HCT116 (cell line): ENCODE measurements around the gene CDK11A. TPM values are rescaled to one million over a fixed set of nuclear protein-coding genes. Genes with fewer than 3 reads are reported as not detected.
"Not testable (repeated sequence)": the region's sequence is repeated elsewhere in the genome, so short reads cannot be mapped to it uniquely, and the experiment has no call there.

ENCODE experiments used
- ATAC-seq: fragments of 200-7000 bp; cut with Tn5 transposase; 2 replicates; pipeline ENCODE4 v1.9.1; 2020; ENCODE audit warnings: mild to moderate bottlenecking, moderate library complexity
- BruUV-seq: library from RNA; stranded (reverse); fragments of 400-500 nt; replicated peaks from 2 replicates; lab custom pipeline; 2021; lab: Mats Ljungman, UMichigan
- CTCF ChIA-PET: fragments of 300-600 bp; sonication (Branson Sonifier 250); formaldehyde crosslinking; loops from one replicate; lab custom pipeline; 2021; ENCODE audit warnings: antibody characterized with exemption; lab: Charles Lee
- POLR2A ChIA-PET: fragments of 300-600, 350-600 bp; sonication (Branson Sonifier 250); formaldehyde crosslinking; loops from one replicate; lab custom pipeline; 2021; ENCODE audit warnings: antibody characterized with exemption; lab: Charles Lee
- RAD21 ChIA-PET, 2 experiments: fragments of 300-600 bp; sonication (Branson Sonifier 250); formaldehyde crosslinking; loops; one replicate each; lab custom pipeline; 2023; ENCODE audit warnings: low total read pairs in 2 of 2; ENCODE audit not compliant: uncharacterized antibody in 2 of 2, unreplicated experiment in 2 of 2, low non-redundant PET in 1 of 2; lab: Charles Lee
- DNase-seq: peaks from one replicate; pipeline ENCODE4 v3.0.0-alpha.2; 2010; ENCODE audit warnings: low read depth, low spot score
- H2AFZ ChIP-seq: fragments of 200-600 bp; shearing (Covaris generic), sonication (generic); 2 replicates; pipeline ENCODE4 v1.6.1; 2017; ENCODE audit warnings: low read depth, mixed run types, mixed read lengths, antibody characterized with exemption, low read length; ENCODE audit not compliant: poor library complexity, severe bottlenecking
- H3K27ac ChIP-seq: 2 replicates; pipeline ENCODE4 v1.5.1; 2012; ENCODE audit warnings: low read depth, low read length
- H3K27me3 ChIP-seq: fragments of 200-600 bp; sonication (generic); 2 replicates; pipeline ENCODE4 v1.6.1; 2016; ENCODE audit warnings: mixed run types, low read length, mixed read lengths; ENCODE audit not compliant: insufficient read depth
- H3K36me3 ChIP-seq, 2 experiments: fragments of 200-500 bp in 1 of 2; fragments of 200-600 bp in 1 of 2; sonication (Bioruptor generic) in 1 of 2; sonication (generic) in 1 of 2; 2 replicates each; pipeline versions ENCODE4 v1.5.1 to v1.6.1; 2014 to 2016; ENCODE audit warnings: low read length in 2 of 2, inconsistent platforms in 1 of 2, mixed read lengths in 1 of 2, mixed run types in 1 of 2; ENCODE audit not compliant: insufficient read depth in 2 of 2, control insufficient read depth in 1 of 2
- H3K4me1 ChIP-seq, 2 experiments: fragments of 200-600 bp in 1 of 2; sonication (generic) in 1 of 2; 2 replicates each; pipeline versions ENCODE4 v1.5.1 to v1.6.1; 2012 to 2017; ENCODE audit warnings: low read length in 2 of 2, inconsistent platforms in 1 of 2, mild to moderate bottlenecking in 1 of 2, mixed read lengths in 1 of 2, mixed run types in 1 of 2, moderate library complexity in 1 of 2; ENCODE audit not compliant: insufficient read depth in 2 of 2, control insufficient read depth in 1 of 2
- H3K4me2 ChIP-seq: fragments of 200-600 bp; sonication (generic); 2 replicates; pipeline ENCODE4 v1.6.1; 2017; ENCODE audit warnings: mixed run types, low read length, mixed read lengths
- H3K4me3 ChIP-seq, 2 experiments: fragments of 200-600 bp in 1 of 2; sonication (generic) in 1 of 2; replicated peaks in 1 of 2; 2 replicates each; pipeline ENCODE4 v1.5.1; 2011 to 2016; ENCODE audit warnings: low read length in 2 of 2, control low read depth in 1 of 2, low read depth in 1 of 2, mild to moderate bottlenecking in 1 of 2, mixed read lengths in 1 of 2, mixed run types in 1 of 2
- H3K79me2 ChIP-seq: fragments of 200-600 bp; sonication (generic); 2 replicates; pipeline ENCODE4 v1.6.1; 2017; ENCODE audit warnings: mild to moderate bottlenecking, mixed run types, low read length, moderate library complexity, mixed read lengths; ENCODE audit not compliant: insufficient read depth
- H3K9ac ChIP-seq: fragments of 200-600 bp; sonication (generic); 2 replicates; pipeline ENCODE4 v1.6.1; 2016; ENCODE audit warnings: low read length, mixed read lengths
- H3K9me2 ChIP-seq: fragments of 200-600 bp; sonication (generic), shearing (Covaris generic); 2 replicates; pipeline ENCODE4 v1.6.1; 2017; ENCODE audit warnings: mixed run types, mild to moderate bottlenecking, moderate library complexity; ENCODE audit not compliant: insufficient read depth
- H3K9me3 ChIP-seq, 2 experiments: fragments of 200-500 bp in 1 of 2; fragments of 200-600 bp in 1 of 2; sonication (Bioruptor generic) in 1 of 2; sonication (generic) in 1 of 2; 2 replicates each; pipeline ENCODE4 v1.6.1; 2014 to 2017; ENCODE audit warnings: low read length in 2 of 2, mixed read lengths in 2 of 2, inconsistent platforms in 1 of 2, low read depth in 1 of 2, mild to moderate bottlenecking in 1 of 2, mixed run types in 1 of 2, moderate library complexity in 1 of 2; ENCODE audit not compliant: control insufficient read depth in 1 of 2, insufficient read depth in 1 of 2
- H4K20me1 ChIP-seq: fragments of 200-600 bp; sonication (generic), shearing (Covaris generic); 2 replicates; pipeline ENCODE4 v1.6.1; 2017; ENCODE audit warnings: mixed run types, mild to moderate bottlenecking, moderate library complexity; ENCODE audit not compliant: insufficient read depth
- JUND ChIP-seq: IDR thresholded peaks from 2 replicates; pipeline ENCODE4 v1.6.1; 2012
- POLR2AphosphoS5 ChIP-seq: IDR thresholded peaks from 2 replicates; pipeline ENCODE4 v1.6.1; 2011; ENCODE audit warnings: mild to moderate bottlenecking, low read depth, low read length, moderate library complexity
- SP1 ChIP-seq: IDR thresholded peaks from 2 replicates; pipeline ENCODE4 v1.6.1; 2012; ENCODE audit warnings: low read depth
- TCF7L2 ChIP-seq: IDR thresholded peaks from 2 replicates; pipeline ENCODE4 v1.7.0; 2011; ENCODE audit warnings: borderline replicate concordance, inconsistent platforms; ENCODE audit not compliant: insufficient read depth, insufficient read length; ENCODE audit errors: extremely low read depth
- intact Hi-C: fragments of 100-400 bp; cut with micrococcal nuclease; formaldehyde crosslinking; loops from 2 replicates; pipeline ENCODE4 v1.10.0; 2022
- total RNA-seq: library from RNA; stranded (reverse); gene quantifications from one replicate; pipeline ENCODE4 v1.2.1, GENCODE V29; 2021; ENCODE audit not compliant: unreplicated experiment
- TF ChIP-seq, protein P1 (sequence below): IDR thresholded peaks from 2 replicates; pipeline ENCODE4 v1.6.1; 2012

Gene CDK11A
- total RNA-seq, 1 experiment from 2014 or later: 61.0 TPM

DNA sequence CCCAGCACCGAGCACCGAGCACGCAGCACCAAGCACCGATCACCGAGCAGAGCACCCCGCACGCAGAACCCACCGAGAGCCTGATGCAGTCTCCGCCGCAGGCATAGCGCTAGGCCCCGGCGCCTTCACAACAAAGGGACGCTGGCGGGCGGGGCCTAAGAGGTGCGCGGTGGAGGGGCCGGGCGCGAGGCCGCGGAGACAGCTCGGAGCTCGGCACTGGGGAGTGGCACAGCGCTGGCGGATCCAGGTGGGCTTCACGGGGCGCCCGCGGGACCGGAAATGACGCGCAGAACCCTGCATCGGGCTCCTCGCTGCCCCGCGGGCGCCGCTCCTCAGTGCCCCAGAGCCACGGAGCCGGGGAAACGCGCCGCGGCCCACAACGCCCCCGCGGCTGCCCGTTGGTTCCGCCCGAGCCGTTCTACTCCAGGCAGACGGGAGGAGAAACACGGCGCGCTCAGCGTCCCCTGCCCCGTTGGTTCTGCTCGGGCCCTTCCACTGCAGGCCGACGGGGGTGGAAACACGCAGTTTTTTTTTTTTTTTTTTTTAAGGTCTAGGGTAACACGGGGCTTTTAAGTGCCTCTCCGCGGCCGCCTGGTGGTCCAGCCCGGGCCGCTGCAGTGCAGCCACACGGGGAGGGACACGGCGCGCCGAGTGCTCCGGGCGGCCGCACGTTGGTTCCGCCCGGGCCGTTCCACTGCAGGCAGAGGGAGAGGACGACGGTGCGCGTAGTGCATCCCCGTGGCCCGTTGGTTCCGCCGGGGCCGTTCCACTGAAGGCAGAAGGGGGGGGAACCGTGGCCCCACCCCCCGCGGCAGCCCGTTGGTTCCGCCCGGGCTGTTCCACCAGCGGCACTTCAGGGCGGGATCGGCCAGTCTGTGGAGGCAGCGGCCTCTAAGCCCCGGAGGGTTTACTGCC lies 21.8 kb upstream of the CDK11A start:
- H3K9ac ChIP-seq: peak overlapping the region; percentile 54
- POLR2A ChIA-PET: interaction anchor here (0.7 kb wide), 1 partner anchor 117 kb away, joined by 3 read pairs; no protein-coding TSS in a partner anchor
- peak overlapping the region; percentile 40 to 42 for H3K4me3 ChIP-seq
- ATAC-seq (peak; percentile 71), DNase-seq (peak; percentile 56)
- peak overlapping the region; percentile 84 for H3K27ac ChIP-seq
- BruUV-seq, H3K36me3 ChIP-seq, H3K27me3 ChIP-seq, RAD21 ChIA-PET, H3K9me3 ChIP-seq, intact Hi-C loops, H4K20me1 ChIP-seq, H2AFZ ChIP-seq, H3K4me1 ChIP-seq, H3K9me2 ChIP-seq, H3K79me2 ChIP-seq, CTCF ChIA-PET: not testable (repeated sequence)
- peak overlapping the region; percentile 35; the same call in 1 of the 2 replicates for H3K4me2 ChIP-seq
- TF ChIP-seq POLR2AphosphoS5: peak; percentile 32; the same call in 1 of the 2 replicates
- peak; percentile 86; the same call in 1 of the 2 replicates for TF ChIP-seq JUND
- peak; percentile 71 for TF ChIP-seq TCF7L2
- peak; percentile 52 for TF ChIP-seq SP1
- TF ChIP-seq, protein P1, sequence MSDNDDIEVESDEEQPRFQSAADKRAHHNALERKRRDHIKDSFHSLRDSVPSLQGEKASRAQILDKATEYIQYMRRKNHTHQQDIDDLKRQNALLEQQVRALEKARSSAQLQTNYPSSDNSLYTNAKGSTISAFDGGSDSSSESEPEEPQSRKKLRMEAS: peak; percentile 74; the same call in 1 of the 2 replicates

DNA sequence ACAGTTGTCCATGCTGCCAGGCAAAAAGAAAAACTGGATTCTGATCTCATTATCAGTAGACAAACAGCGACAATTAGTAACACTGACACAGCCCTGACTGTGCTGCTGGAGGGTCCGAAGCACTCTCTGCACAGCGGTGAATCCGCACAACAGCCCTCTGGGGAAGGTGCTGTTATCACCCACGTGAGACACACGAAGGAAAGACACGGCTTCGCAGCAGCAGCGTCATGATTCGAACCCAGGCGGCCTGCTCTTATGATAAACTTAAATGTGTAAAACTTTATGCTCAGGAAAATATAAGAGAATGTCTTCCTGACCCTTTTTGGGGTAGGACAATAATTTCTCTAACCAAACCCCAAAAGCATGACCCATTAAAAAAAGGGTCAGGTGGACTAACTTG lies 18.4 kb upstream of the CDK11A start:
- H3K79me2 ChIP-seq, H3K9me3 ChIP-seq, CTCF ChIA-PET, H3K4me1 ChIP-seq, RAD21 ChIA-PET, H3K36me3 ChIP-seq, H4K20me1 ChIP-seq, POLR2A ChIA-PET, DNase-seq, H2AFZ ChIP-seq, ATAC-seq, H3K27me3 ChIP-seq, H3K9me2 ChIP-seq, H3K9ac ChIP-seq, intact Hi-C loops, H3K4me3 ChIP-seq, H3K27ac ChIP-seq, H3K4me2 ChIP-seq: not testable (repeated sequence)
- BruUV-seq: TSS peak; percentile 0

DNA sequence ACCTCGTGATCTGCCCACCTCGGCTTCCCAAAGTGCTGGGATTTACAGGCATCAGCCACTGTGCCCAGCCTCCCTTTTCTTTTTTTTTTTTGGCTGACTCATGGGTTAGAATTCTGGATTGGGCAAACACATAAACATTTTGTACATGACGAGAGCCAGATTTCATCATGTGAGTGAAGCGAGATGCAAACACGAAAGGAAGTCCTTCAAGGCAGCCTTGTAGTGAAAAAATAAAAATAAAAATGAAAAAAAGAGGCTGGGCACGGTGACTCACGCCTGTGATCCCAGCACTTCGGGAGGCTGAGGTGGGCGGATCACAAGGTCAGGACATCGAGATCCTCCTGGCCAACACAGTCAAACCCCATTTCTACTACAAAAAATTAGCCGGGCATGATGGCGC lies 16.9 kb upstream of the CDK11A start:
- H3K36me3 ChIP-seq, H3K79me2 ChIP-seq, DNase-seq, BruUV-seq, H3K27ac ChIP-seq, POLR2A ChIA-PET, H3K4me1 ChIP-seq, CTCF ChIA-PET, H4K20me1 ChIP-seq, H3K9me2 ChIP-seq, H2AFZ ChIP-seq, intact Hi-C loops, ATAC-seq, H3K4me2 ChIP-seq, RAD21 ChIA-PET, H3K9me3 ChIP-seq, H3K9ac ChIP-seq, H3K27me3 ChIP-seq, H3K4me3 ChIP-seq: not testable (repeated sequence)
